SK-N-SH (cell line): ENCODE results near the gene CD53.

Source experiments
- CHD2 ChIP-seq: fragments of 150-350 bp; IDR thresholded peaks from 2 replicates; pipeline ENCODE4 v1.6.1; 2018; ENCODE audit warnings: low read length; ENCODE audit not compliant: partially characterized antibody
- JUND ChIP-seq: IDR thresholded peaks from 2 replicates; pipeline ENCODE4 v1.4.0; 2012
- NFIC ChIP-seq: IDR thresholded peaks from 2 replicates; pipeline ENCODE4 v1.4.0; 2012; ENCODE audit warnings: borderline replicate concordance
- REST ChIP-seq: IDR thresholded peaks from 2 replicates; pipeline ENCODE4 v1.6.1; 2012; ENCODE audit warnings: mild to moderate bottlenecking, low read depth, low read length, moderate library complexity
- RXRA ChIP-seq: IDR thresholded peaks from 2 replicates; pipeline ENCODE4 v1.4.0; 2012; ENCODE audit warnings: low read depth, mild to moderate bottlenecking, borderline replicate concordance
- TEAD4 ChIP-seq: IDR thresholded peaks from 2 replicates; pipeline ENCODE4 v1.4.0; 2012; ENCODE audit warnings: mild to moderate bottlenecking, borderline replicate concordance; ENCODE audit not compliant: insufficient read depth
- YY1 ChIP-seq: IDR thresholded peaks from 2 replicates; pipeline ENCODE4 v1.4.0; 2012; ENCODE audit warnings: low read depth, mild to moderate bottlenecking
- TF ChIP-seq, protein P1 (sequence below): fragments of 150-350 bp; IDR thresholded peaks from 2 replicates; pipeline ENCODE4 v1.6.1; 2016; ENCODE audit warnings: mild to moderate bottlenecking, low read depth, low read length
- TF ChIP-seq, protein P2 (sequence below): fragments of 200-600 bp; sonication (generic); IDR thresholded peaks from 2 replicates; pipeline ENCODE4 v1.6.1; 2017; ENCODE audit warnings: antibody characterized with exemption, mild to moderate bottlenecking, moderate library complexity

DNA sequence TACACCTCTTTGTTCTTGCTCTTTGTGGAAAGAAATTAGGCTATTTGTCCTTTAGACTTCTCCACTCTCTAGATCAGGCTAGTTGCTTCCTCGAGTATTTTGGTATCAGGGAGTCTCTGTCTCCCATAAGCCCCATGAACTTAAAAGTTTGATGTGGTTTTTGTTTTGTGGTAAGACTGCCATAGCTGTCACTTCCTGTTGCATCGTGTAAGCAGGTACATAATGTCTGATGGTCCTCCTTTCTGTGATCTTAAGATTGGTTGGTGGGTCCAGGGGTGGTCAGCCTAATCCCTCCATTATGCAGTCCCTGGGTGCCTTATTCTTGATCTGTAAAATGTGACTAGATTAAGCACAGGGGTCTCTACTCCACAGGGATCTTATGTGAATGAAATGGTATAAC lies 23.1 kb downstream of the CD53 start:
- TF ChIP-seq CHD2 (no peak), RXRA (no peak), REST (no peak), NFIC (no peak), TEAD4 (no peak), YY1 (no peak), JUND (no peak)
- TF ChIP-seq, protein P1, sequence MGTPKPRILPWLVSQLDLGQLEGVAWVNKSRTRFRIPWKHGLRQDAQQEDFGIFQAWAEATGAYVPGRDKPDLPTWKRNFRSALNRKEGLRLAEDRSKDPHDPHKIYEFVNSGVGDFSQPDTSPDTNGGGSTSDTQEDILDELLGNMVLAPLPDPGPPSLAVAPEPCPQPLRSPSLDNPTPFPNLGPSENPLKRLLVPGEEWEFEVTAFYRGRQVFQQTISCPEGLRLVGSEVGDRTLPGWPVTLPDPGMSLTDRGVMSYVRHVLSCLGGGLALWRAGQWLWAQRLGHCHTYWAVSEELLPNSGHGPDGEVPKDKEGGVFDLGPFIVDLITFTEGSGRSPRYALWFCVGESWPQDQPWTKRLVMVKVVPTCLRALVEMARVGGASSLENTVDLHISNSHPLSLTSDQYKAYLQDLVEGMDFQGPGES = no peak
- TF ChIP-seq, protein P2, sequence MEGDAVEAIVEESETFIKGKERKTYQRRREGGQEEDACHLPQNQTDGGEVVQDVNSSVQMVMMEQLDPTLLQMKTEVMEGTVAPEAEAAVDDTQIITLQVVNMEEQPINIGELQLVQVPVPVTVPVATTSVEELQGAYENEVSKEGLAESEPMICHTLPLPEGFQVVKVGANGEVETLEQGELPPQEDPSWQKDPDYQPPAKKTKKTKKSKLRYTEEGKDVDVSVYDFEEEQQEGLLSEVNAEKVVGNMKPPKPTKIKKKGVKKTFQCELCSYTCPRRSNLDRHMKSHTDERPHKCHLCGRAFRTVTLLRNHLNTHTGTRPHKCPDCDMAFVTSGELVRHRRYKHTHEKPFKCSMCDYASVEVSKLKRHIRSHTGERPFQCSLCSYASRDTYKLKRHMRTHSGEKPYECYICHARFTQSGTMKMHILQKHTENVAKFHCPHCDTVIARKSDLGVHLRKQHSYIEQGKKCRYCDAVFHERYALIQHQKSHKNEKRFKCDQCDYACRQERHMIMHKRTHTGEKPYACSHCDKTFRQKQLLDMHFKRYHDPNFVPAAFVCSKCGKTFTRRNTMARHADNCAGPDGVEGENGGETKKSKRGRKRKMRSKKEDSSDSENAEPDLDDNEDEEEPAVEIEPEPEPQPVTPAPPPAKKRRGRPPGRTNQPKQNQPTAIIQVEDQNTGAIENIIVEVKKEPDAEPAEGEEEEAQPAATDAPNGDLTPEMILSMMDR = no peak
